ENCODE measurements around the gene SEC61B.

The SEC61B gene

DNA sequence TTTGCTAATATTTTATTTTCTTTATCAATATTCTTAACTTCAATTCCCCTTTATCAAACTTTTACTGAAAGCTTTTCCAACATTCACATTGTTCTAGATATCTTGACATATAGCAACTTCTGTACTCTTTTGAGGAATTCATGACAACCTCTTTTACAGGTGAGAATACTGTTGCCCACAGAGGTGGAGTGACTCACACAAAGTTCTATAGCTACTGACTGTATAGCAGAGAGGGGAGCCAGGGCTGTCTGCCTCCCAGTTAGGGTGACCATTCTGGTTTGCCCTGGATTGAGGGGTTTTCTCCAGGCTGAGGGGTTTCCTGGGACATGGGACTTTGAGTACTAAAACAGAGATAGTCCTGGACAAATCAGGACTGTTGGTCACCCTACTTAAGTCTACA lies 16.2 kb downstream of the SEC61B start:
- no peak for DNase-seq

DNA sequence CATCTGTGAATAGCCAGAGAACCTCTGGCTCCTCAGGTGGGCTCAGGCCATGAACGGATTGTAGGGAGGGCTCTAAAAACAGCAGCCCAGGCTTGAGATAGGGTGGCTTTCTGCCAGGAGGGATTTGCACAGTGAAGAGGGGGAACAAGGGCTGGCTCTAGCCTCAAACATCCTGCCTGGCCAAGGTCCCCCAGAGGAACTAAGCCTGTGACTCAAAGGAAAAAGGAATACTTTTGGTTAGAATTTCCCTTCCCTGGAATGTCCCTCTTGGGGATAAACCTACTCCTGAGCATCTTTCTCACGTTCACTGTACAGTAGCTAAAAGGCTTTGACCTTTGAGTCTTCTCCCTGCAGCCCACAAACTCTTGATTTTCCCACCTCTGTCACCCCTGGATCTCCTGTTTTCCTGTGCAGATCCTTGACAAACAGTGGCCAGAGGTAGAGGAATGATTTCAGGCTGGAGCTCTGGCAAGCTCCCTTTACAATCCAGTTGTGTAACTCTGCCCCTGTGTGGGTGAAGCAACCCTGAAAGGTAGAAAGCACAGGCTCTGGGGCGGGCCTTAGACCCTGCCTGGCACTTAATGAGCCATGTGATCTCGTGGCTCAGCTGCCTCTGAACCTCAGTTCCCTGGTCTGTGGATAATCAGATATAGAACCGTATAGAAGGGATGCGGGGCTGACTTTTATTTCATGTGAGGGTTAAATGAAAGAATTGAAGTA lies 17.4 kb downstream of the SEC61B start:
- no peak for DNase-seq

DNA sequence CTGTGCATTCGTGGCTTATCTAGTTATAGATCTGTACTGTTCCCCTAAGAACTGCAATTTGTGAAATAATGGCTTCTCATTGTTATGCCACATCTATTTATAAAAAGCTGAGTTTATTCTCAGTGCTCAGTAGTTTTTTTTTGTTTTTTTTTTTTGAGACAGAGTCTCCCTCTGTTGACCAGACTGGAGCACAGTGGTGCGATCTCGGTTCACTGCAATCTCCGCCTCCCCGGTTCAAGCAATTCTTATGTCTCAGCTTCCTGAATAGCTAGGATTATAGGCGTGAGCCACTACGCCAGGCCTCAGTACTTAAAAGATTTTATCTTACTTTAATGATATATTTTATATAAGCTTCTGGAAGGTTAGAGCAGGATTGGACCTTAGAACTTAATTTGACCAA lies 19.0 kb downstream of the SEC61B start:
- no peak for DNase-seq

DNA sequence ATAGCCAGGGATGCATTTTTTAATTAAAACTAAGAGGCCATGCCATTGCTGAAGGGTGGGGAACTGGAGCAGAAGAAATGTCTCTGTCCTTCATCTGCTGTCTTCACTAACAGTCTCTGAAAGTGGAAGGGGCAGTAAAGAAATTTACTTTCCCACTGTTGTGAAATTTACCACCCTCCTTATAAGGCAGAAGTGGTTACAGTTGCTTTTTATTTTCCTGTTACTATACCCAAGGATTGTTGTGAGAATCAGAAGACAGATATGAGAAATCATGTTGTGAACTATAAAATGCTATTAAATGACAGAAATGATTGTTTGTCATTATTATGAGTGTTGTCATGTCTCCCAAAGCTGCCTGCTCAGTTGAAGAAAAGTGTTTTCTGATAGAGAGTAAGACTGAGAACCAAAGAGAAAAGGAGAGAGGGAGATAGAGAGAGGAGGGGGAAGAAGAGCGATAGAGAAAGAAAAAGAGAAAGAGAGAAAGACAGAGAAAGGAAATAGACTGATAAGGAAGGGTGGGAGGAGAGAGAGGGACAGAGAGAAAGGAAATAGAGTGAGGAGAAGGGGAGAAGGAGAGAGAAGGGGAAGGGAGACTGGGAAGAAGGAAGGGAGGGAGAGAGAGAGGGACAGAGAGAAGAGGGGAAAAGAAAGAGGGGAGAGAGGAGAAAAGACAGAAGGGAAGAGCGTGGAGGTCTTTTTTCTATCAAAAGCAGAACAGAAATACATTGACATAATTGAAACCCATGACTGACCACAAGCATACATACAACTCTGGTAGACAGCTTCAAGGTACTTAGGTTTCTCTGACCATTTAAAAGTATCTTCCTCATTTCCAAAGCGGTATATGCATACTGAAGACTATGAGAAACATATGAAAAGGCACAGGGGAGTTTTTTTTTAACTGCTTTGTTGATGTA lies 22.5 kb downstream of the SEC61B start:
- DNase-seq, result no peak

DNA sequence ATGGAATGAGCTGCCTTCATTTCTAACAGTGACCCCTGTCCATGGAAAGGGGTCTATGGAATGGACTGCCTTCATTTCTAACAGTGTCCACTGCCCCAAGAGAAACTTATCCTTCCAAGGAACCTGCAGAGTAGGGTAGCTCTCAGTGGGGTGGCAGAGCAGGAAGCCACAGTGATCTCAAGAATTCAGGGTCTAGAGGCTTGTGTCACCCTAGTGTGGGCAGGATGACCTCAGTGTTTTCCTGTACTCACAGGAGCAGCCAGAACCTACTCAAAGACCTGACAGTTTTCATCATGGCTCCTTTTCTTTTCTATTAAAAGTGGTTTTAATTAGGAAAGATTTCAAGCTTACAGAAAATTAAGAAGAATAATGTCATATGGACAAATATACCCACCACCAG lies 27.5 kb downstream of the SEC61B start:
- DNase-seq, result no peak

DNA sequence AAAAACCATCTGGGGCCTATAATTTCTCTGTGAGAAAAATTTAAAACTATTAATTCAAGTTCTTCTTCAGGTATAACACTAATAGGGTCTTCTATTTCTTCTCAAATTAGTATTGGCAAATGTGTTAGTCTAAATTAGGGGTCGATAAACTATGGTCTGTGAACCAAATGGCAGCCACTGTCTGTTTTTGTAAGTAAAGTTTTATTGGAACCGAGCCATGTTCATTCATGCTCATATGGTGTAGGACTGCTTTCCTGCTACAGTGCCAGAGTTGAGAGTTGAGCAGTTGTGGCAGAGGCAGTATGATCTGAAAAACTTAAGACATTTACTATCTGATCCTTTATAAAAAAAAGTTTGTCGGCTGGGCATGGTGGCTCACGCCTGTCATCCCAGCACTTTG lies 29.1 kb downstream of the SEC61B start:
- no peak for DNase-seq

DNA sequence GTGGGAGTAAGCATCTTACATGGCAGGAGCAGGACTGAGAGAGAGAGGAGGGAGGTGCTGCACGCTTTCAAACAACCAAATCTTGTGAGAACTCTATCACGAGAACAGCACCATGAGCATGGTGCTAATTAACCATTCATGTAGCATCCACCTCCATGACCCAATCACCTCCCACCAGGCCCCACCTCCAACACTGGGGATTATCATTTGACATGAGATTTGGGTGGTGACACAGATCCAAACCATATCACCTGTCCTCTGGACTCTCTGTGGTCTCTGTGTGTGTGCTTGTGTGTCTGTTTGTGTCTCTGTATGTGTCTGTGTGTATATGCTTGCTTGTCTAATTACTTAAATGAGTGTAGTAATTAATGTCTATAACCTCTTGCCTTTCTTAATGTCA lies 31.1 kb downstream of the SEC61B start:
- DNase-seq, result no peak

DNA sequence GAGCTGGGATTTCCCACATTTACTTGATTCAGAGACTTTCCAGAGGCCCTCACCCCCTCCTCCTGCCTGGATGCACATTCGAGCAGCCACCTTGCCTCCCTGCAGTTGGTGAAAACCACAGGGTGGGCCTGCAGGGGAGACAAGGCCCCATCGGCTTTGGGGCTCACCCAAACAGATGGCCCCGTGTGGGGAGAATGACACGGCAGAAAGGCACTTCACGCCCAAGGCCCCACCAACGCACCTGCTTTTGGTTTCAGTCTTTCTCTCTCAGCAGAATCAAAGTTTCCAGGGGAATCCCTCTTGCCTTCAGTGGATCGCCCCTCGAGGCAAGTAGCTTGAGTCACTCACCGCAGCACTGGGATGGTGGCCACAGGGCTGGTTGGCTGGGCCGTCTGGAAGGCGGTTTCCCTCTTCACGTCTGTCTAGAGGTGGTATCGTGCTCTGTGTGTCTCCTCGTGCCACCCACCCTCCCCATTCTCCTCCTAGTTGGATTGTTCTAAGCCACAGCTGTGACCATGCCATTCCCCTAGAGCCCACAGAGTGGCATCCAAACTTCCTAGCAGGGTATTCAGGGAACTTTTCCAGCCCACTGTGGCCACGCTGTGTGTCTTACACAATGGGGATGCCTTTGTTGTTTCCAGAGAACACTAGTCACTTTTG lies 31.8 kb downstream of the SEC61B start:
- peak; percentile 76 for DNase-seq

DNA sequence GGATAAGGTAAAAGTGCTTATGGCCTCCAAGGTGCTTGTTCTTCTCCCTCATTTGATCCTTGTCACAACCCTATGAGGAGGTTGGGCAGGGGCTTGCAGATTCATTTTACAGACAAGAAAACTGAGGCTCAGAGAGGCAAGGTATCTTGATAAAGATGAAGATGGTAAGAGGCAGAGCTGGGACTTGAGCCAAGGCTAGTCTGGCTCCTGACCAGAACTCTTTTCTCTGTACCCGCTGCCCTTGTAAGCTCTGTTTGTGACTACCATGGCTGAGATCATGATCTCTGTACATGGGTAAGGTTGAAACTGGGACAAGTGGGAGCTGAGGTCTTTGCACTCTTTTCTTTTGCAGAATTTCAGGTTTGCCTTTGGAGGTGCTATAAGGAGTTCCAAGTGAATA lies 33.6 kb downstream of the SEC61B start:
- no peak for DNase-seq

DNA sequence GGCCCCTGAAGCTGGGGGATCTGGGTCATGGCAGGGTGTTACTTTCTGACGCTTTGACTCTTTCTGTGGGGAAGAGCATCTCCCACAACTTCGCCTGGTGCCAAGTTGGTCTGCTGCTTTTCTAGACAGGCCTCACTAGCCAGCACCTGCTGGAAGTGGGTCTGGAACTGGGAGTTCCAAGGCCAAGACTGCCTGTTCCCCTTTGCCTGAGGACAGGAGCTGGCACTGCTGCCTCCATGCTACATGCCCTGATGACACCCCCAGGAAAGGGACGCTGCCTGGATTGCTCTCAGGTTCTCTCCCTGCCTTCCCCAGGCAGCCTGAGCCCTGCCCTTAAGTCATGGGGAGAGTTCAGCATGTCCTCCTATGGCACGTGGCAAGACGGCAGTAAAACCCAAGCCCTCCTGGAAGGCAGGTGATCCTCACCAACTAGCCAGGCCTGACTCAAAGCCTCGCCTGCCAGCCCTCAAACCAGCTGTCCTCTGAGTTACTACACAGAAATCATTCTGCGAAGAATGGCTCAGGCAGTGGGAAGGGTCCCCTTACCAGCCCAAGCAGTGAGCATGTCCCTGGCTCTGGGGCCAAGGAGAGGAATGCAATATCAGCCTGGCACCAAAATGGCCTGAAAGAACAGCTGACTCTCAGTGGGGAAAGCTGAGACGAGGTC lies 35.8 kb downstream of the SEC61B start:
- no peak for DNase-seq

DNA sequence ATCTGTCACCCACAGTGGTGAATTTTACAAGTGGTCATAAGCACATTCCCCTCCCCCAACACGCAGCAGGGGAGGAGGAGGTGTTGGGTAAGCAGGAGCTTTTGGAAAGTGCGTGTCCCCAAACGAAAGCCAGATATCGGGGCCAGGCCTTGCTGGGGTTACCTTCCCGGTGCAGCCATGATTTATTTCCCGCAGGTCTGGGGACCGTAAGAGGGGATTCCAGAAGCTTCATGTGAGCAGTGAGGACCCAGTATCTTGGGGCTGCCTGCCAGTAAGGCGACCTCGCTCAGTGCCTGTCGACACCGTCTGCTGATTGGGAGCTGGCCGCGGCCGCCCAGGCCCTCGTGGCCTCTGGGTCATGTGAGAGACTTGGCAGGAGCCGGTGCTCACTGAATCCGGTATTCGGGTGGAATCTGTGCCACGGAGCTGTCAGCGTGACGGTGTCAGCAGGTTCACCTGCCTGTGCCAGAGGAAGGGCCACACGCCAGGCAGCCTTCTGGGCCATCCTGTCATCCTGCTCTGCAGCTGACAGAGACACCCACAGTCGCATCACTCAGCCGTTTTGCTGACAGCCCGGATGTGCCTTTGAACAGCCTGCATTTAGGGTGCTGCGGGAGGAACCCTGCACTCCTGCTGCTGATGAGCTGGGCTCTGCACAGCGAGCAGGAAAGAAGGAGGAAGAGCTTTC lies 37.3 kb downstream of the SEC61B start:
- DNase-seq, result peak; percentile 76

DNA sequence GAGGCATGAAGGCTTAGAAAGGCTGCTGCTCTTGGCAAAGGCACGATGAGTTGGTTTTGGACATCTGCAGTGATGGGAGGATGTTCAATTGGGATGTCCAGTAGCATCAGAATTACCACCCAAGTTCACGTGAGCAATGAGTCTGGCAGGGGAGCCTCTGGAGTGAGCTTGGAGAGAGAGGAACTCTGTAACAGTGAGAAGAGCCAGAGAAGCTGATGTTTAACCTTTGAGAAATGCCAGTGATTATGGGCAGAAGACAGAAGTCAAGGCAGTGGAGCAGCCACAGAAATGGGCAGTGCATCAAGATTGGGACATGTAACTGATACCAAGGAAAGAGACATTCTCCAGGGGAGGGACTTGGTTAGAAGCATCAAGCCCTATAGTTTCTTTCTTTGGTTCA lies 39.8 kb downstream of the SEC61B start:
- DNase-seq, result no peak

DNA sequence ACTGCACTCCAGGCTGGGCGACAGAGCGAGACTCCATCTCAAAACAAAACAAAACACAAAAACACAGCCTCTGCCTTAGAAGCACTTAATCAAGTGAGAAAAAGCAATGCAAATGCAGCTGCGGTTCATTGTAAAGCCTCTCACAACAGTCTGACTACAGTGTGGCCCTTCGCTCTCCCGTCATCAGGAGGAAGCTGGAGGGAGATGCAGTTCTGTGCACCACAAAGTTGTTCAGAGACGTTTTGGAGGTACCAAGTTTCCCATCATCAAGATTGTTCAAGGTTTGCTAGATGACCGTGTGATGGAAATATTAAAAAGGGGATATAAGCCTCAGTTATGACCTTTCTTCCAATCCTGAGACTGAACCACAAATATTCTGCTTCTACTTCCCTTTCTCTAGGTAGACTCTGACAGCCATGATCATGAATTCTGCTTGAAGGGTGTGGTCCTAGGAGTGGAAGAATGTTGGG lies 40.9 kb downstream of the SEC61B start:
- DNase-seq, result no peak

DNA sequence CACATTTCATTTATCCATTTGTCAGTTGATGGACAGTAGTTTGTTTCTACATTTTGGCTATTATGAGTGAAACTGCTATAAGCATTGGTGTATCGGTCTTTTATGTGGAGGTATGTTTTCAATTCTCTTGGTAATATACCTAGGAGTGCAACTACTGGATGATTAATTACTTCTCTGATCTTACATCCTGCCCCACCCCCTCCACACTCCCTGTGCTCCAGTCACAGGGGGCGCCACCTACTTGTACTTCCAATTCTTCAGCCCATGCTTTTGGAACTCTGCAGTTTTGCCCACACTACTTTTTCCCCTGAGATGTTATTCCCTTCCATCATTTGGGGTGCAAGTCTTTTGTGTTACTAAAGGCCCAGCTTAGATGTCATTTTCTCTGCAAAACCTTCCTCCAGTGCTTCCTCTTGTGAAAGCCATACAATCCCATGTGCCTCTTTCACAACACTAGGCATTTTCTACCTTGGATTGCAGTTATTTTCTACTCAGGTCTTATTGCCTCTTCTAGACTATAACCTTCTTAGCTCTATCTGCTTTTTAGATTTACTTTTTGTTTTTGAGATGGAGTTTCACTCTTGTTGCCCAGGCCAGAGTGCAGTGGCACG lies 42.1 kb downstream of the SEC61B start:
- no peak for DNase-seq

DNA sequence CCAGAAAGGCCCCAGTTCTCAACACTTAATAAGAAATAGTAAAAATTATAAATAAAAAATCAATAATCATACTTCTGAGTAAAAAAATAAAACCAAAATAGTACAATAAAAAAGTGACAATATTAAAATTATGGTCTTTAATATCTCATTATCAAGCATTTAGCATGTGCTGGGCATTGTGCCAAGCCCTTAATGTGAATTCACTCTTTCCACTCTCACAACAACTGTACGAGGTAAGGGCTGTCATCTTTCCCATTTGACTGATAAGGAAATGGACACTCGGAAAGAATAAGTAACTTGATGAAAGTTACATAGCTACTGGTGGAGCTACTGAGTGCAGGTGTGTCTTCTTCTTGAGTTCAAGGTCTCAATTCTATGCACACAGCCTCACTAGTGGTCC lies 43.6 kb downstream of the SEC61B start:
- DNase-seq, result no peak

DNA sequence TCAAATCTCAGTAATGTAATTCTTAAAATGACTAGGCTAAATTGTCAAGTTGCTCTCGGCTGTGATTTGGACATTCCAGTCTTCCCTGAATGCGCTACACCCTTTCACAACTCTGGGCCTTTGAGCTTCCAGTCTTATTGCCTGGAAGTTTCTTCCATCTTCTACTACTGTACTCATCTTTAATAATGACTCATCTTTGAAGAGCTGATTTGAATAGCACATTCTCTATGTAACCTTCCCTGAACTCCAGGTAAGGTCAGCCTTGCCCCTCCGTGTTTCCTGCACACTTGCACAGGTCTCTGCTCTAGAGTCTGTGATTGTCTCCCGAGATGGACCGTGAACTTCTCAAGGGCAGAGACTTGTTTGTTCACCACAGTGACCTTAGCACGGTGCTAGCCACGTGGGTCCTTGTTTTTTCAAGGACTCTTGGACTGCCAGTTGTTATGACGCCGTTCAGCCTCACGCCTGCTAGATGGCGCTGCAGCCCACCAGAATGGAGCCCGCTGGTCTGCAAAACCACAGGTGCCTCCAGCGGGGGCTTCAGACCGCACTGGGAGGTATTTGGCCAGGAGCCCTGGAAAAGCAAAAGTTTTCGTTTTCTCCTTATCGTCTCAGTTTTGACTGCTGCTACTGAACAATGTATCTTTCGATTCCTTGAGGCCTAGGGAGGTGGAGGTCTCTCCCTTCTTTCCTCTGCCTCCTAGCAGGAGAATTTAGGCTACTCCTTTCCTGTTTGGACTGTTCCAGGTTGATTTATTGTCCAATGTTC lies 44.4 kb downstream of the SEC61B start:
- peak; percentile 80 for DNase-seq

DNA sequence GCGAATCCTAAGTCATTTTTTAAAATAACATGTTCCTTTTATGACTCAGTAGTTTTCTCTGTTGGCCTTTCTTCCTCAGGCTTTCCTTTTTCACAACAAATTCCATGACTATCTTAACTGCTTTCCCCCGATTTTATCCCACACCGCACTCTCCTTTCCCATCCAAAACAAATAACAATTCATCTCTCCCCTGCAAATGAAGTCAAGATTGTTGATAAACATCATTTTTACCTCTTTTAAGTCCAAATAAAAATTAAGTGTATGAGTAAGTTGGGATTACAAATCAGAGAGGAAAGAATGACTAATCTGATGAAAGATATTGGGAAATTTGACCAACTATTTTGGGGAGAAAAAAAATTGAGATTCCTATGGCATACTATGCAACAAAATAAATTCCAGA lies 47.3 kb downstream of the SEC61B start:
- DNase-seq, result no peak

DNA sequence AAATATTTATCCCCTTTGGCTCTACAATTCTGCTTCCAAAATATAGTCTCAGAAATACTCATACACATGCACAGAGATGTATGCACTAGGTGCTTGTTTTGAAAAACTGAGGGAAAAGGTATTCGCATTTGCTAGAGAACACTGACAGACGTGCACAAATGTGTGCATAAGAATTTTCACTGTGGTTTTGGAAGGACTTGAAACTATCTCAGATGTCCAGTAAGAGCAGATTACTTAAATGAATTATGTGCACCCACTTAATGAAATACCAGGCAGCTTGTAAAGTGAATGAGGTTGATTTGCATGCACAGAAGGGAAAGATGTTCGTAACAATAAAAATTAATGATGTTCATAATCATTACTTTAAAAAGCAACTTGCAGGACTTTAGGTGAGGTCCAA lies 48.4 kb downstream of the SEC61B start:
- DNase-seq, result no peak

DNA sequence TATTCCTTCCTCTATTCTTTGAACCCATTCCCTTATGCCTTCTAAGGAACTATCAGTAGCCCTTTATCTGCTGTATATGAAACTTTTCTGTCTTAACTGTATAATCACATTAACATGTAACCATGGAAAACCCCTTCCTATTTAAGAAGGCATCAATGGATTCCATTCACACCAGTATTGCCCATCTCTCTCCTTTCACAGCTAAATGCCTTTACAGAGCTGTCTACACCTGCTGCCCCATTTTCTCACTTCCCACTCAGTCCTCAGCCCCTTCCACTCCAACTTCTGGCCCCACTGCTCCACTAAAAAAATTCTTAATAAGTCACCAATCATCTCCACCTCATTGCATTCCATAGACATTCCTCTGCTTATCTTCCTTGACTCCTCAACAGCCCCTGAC lies 50.8 kb downstream of the SEC61B start:
- no peak for DNase-seq

DNA sequence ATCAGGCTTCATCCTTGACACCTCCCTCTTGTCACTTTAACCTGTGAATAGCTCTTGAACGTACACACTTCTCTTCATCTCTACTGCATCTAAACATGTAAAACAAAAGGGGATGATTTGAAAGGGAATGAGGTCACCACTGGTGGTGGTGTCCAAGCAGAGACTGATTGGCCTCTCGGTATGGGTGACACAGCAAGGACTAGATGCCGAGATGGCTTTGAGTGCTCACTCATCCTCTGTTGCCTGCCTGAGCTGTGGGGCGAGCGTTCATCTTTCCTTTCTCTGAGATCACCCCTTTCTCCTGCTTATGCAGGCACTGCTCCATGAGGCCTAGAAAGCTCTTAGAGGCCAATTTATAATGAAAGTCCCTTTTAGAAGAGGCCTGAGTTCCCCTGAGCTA lies 51.9 kb downstream of the SEC61B start:
- no peak for DNase-seq

DNA sequence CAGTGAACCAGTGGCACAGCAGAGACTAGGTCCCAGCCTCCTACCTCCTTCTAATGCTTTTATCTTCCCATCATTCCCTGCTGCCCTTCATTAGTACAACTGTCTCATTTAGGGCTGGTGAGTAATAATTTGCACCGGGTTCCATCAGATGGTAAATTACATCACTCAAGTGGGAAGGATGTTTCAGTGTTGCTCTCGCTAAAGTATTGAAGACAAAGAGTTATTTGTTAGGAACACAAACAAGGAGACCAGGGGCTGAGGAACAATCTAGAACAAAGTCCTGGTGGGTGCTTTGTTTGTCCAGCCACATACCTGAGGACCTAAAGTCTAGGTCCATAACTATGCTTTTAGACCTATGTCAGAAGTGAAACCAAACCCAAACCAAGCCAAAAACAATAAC lies 52.4 kb downstream of the SEC61B start:
- DNase-seq, result no peak

Measured in midbrain (tissue), 1 donor.